AG08396 (cell line): Measurements from ENCODE around the gene UPB1.
"Not testable (repeated sequence)": the region's sequence is repeated elsewhere in the genome, so short reads cannot be mapped to it uniquely, and the experiment has no call there.

Experiments used
- DNase-seq: peaks from one replicate; pipeline ENCODE4 v3.0.0; 2012; ENCODE audit warnings: low spot score, mixed read lengths

UPB1 gene

GRCh38 chr22:24482575-24482974, 12.6 kb upstream of the UPB1 start:
- DNase-seq: peak; percentile 48

DNA sequence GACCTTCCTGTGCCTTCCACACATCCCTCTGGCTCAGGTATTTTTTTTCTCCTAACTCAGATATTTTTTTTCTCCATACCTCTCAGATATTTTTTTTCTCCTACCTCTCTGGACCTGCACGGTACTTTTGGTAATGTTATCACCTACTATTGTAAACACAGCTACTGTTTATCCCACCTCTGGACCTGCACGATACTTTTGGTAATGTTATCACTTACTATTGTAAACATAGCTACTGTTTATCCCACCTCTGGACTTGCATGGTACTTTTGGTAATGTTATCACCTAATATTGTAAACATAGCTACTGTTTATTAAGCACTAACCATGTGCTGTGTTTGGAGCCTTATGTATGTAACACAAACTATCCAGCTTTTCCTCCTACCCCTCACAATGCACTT, 12.1 kb upstream of the UPB1 start:
- no peak for DNase-seq

DNA sequence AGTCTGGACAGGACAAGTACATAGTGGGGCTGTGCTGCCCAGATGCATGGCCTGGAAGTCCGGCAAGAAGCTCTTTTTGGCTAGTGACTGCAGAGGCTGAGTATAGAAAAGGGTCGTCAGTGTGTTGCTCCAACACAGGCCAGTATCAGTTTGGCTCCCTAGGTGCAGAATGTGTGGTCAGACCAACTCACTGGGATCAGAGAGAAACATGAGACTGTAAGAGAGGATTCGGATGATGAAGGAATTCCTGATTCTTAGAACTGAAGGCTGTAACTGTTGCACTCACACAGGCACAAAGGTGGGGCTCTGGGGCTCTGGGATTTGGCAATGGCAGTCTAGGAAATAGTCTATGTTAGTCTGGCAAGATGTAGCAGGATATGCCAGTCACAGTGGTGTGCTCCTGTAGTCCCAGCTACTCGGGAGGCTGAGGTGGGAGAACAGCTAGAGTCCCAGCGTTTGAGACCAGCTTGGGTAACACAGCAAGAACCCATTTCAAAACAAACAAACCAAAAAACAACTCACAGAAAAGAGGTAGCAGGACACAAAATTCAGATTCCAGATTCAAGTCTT, 11.1 kb upstream of the UPB1 start:
- DNase-seq: no peak

DNA sequence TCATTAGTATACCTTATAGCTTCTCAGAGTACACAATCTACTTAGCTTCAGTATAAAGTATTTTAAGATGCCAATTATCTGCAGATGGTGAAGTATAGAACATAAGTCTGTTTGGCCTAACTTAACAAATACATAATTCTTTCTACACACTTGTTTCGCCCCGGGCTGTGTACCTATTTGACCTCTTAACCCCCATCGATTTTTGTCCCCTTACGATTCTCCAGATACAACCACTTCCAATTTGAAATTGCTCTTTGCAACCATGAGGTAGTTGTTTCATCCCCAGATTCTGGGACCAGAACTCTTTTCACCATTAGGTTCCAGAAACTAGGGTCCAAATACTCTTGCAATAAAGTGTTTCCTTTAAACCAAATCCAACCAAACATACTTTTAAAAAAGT, 10.0 kb upstream of the UPB1 start:
- no peak for DNase-seq

GRCh38 chr22:24485608-24486007, 9.5 kb upstream of the UPB1 start:
- DNase-seq: no peak

- DNase-seq: peak; percentile 73
Measured at GRCh38 chr22:24486501-24486921, 8.6 kb upstream of the UPB1 start.

GRCh38 chr22:24489011-24489410, 6.1 kb upstream of the UPB1 start:
- DNase-seq: no peak

- DNase-seq: not testable (repeated sequence)
Measured at GRCh38 chr22:24489434-24489833, 5.7 kb upstream of the UPB1 start.

DNA sequence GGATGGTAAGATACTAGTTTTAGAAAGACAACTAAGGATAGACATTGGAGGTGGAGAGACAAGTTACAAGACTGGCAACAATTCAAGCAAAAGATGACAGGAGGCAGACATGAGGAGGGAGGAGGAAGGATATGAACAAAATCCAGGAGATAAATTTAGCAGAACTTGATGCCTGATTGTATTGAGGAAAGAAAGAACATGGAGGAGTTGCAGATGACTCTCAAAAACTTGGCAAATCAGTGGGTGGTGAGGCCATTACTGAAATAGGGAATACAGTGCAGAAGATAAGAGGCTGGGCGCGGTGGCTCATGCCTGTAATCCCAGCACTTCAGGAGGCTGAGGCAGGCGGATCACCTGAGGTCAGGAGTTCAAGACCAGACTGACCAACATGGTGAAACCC, 2.7 kb upstream of the UPB1 start:
- DNase-seq: no peak

DNA sequence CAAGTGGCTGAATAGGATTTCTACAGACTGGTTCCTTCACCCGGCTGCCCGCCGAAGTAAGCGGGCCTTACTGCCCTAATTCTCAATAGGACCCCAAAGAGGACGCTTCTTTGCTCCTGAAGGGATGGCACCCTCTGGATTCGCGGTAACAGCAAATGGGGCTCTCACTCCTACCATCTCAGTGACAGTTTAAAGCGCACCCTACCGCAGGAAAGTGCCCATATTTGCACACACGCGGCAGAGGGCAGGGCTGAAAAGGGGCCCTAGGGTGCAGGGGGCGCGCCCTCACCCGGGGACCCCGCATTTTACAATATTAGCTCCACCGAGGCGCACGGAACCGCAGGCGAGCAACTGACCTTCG, 985 bp upstream of the UPB1 start:
- DNase-seq: no peak

GRCh38 chr22:24495365-24495675, 188 bp downstream of the UPB1 start:
- no peak for DNase-seq

GRCh38 chr22:24496234-24496633, 1.1 kb downstream of the UPB1 start:
- DNase-seq: no peak

- DNase-seq: no peak
Measured at GRCh38 chr22:24496661-24497060, 1.5 kb downstream of the UPB1 start.

GRCh38 chr22:24497841-24498258, 2.7 kb downstream of the UPB1 start:
- DNase-seq: no peak

- no peak for DNase-seq
Measured at GRCh38 chr22:24498824-24499223, 3.7 kb downstream of the UPB1 start.

GRCh38 chr22:24499706-24500276, 4.7 kb downstream of the UPB1 start:
- no peak for DNase-seq

DNA sequence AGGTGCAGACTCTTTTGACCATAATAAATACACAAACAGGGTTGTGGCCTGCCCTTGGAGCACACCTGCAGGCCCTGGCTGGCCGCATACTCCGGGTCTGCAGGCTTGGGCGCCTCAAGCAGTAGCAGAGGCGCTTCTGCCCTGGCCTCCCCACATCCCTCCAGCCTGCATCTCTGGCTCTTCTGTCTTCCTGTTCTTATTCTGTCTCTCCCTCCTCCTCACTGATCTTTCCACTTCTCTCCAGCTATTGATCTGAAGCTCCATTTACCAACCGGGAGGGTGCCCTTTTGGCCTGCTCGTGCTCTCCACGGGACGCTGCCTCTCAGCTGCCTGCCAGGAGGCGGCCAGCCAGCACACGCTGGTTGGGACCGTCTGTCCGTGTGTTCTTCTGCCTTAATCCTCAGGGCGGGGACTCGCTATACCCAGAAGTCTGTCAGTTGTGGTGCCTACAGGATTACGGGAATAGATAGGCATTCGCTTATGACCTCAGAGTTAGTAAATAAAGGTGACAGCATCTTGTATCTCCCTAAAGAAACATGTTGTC, 5.2 kb downstream of the UPB1 start:
- DNase-seq: no peak

DNA sequence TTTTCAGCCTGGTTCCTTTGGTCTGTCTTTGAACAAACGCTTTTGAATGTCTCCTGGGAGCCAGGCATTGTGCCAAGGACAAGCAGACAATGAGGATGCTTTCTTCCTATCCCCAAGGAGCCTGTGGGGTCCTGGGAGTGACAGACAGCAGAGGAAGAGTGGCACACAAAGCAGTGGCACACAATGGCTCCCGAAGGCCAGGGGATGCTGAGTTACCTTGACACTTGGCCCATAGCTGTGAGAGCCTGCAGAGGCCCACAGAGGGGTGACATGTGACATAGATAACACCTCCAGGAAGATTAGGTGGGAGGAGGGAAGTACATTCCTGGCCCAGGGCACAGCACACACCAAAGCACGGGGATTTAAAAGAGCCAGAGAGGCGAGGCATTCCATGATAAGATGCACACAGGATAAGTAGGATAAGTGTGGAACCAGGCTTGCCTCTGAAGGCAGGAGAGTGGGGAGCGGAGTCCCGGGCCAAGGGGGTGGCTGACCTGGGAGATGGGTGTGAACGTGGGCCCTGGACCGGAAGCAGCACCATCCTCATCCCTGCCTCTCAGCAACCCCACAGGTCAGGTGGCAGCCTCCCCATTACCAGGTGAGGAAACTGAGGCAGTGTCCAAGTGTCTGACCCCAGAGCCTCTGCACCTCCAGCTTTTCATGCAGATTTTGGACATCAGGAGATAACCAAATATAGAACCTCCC, 6.3 kb downstream of the UPB1 start:
- DNase-seq: no peak

DNA sequence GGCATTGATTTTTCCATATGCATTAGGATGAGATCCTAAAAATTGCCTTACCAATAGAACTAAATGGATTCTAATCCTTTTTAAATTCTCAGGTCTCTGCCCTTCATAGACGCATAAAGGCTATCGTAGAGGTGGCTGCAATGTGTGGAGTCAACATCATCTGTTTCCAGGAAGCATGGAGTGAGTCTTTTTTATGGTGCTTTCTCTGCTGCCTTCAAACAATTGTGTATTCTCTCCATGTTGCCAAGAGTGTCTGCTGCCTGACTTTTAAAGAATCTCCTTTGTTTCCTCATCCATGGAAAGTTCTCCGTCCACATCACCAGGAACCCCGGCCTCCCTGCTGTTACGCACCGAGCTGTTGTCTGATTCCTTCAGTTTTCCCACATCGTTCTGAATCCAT, 6.9 kb downstream of the UPB1 start:
- no peak for DNase-seq

- DNase-seq: no peak
Measured at GRCh38 chr22:24502541-24502940, 7.4 kb downstream of the UPB1 start.

DNA sequence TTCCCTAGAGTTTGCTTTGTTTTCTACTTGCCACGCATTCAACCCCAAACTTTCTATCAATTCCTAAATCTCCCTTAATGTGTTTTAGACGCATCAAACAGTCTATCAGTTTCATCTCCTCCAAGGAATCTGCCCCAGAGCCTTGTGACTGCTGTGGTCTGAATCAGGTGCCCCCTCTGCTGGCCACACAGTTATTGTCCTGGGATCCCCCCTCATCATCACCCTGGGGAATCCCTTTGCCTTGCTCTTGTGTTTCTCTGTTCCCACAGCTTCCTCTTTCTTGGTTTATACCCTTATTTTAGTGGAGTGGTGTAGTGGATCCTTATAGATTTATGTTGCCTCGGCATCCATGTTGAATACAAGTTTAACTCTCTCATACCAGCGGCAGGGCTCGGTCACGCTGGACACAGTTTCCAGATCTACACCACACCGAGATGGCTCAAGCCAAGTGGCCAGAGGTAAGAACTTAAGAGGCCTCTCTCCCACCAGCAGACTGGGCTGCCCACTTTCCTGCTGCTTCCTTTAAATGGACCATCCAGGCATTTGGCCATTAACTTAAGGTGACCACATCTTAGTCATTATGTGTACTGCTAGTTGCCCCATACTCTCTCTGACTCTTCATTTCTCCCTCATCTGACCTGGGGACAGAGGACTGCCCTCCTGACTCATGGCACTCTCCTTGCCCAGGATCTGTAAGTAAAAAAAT, 8.2 kb downstream of the UPB1 start:
- peak; percentile 81 for DNase-seq

DNA sequence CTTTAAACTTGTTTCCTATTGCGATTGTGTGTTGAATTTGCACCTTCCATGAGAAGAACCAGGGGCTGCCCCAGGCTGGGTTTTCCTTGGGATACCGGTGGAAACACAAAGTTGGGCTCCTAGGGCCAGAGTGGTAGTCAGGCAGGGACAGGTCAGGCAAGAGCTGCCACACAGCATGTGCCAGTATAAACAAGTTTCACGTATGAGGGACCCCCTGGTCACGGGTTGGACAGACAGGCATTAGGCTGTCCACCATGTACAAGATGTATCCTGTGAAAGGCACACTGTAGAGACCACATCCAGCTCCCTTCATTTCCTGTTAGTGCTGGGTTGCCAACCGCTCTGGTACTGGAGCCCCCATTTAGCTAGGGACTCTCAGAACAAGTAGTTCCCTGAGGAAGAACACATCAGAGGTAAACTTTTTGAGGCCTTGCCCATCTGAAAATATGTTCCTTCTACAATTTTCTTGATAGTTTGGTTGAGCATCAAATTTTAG, 8.8 kb downstream of the UPB1 start:
- DNase-seq: no peak

- DNase-seq: no peak
Measured at GRCh38 chr22:24504540-24504939, 9.4 kb downstream of the UPB1 start.
